Panc1 (cell line): ENCODE measurements around the gene CHMP6.

Source experiments
- POLR2AphosphoS5 ChIP-seq: IDR thresholded peaks from 2 replicates; pipeline ENCODE4 v1.6.1; 2012; ENCODE audit warnings: mild to moderate bottlenecking, low read depth, low read length, moderate library complexity
- SIN3A ChIP-seq: IDR thresholded peaks from 2 replicates; pipeline ENCODE4 v1.6.1; 2012; ENCODE audit warnings: low read depth, mild to moderate bottlenecking, low read length, moderate library complexity, borderline replicate concordance; ENCODE audit not compliant: insufficient read depth
- TCF7L2 ChIP-seq: IDR thresholded peaks from 2 replicates; pipeline ENCODE4 v1.6.1; 2011; ENCODE audit warnings: mild to moderate bottlenecking, low read depth, low read length, inconsistent platforms
- TF ChIP-seq, protein P1 (sequence below): fragments of 450-650 bp; IDR thresholded peaks from 2 replicates; pipeline ENCODE4 v1.5.1; 2017; ENCODE audit warnings: mild to moderate bottlenecking

DNA sequence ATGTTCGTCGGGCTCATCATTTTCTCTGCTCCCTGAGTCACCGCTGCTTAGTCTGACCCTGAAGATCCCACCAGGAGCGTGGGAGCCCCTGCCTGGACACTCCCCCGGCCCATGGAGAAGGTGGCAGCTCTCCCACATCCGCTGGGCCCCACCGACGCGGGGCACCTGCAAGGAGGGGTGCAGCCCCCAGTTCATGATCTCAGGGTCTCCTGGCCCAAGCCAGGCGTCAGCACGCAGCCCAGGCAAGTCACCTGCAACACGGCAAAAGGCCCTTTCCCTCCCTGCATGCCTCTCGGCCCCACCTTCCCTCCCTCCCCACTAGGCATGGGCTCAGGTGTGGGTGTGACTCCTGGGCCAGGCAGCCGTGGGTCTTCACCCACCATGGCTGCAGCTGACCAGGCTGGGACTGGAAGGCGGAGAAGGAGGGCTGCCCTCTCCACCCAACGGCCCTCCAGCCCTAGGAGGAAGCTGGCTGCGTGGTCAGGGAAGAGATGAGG is 9.7 kb upstream of the CHMP6 start:
- TF ChIP-seq, protein P1, sequence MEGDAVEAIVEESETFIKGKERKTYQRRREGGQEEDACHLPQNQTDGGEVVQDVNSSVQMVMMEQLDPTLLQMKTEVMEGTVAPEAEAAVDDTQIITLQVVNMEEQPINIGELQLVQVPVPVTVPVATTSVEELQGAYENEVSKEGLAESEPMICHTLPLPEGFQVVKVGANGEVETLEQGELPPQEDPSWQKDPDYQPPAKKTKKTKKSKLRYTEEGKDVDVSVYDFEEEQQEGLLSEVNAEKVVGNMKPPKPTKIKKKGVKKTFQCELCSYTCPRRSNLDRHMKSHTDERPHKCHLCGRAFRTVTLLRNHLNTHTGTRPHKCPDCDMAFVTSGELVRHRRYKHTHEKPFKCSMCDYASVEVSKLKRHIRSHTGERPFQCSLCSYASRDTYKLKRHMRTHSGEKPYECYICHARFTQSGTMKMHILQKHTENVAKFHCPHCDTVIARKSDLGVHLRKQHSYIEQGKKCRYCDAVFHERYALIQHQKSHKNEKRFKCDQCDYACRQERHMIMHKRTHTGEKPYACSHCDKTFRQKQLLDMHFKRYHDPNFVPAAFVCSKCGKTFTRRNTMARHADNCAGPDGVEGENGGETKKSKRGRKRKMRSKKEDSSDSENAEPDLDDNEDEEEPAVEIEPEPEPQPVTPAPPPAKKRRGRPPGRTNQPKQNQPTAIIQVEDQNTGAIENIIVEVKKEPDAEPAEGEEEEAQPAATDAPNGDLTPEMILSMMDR = no peak
- TF ChIP-seq POLR2AphosphoS5 (no peak), SIN3A (no peak), TCF7L2 (no peak)
